Endometrium (tissue), 2 donors: Measurements from ENCODE around the gene CD40.

Source experiments
- FAIRE-seq: peaks from 2 replicates; lab custom pipeline; 2012; peaks lifted over from hg19 to GRCh38; lab: Jason Lieb, UNC
- donor health status: control.
- donor health status: control.

The CD40 gene

GRCh38 chr20:46150943-46151342 is 32.8 kb downstream of the CD40 start:
- FAIRE-seq = no peak

GRCh38 chr20:46151936-46152335 is 33.8 kb downstream of the CD40 start:
- FAIRE-seq = no peak

- no peak for FAIRE-seq
Measured at GRCh38 chr20:46152824-46153586, 34.9 kb downstream of the CD40 start.

GRCh38 chr20:46154305-46154704 is 36.2 kb downstream of the CD40 start:
- no peak for FAIRE-seq

- no peak for FAIRE-seq
Measured at GRCh38 chr20:46154796-46155195, 36.7 kb downstream of the CD40 start.

- FAIRE-seq = no peak
Measured at GRCh38 chr20:46156065-46156464, 38.0 kb downstream of the CD40 start.

GRCh38 chr20:46157076-46157592 is 39.0 kb downstream of the CD40 start:
- FAIRE-seq = no peak

- no peak for FAIRE-seq
Measured at GRCh38 chr20:46157625-46158024, 39.5 kb downstream of the CD40 start.

GRCh38 chr20:46158476-46158987 is 40.4 kb downstream of the CD40 start:
- no peak for FAIRE-seq

- no peak for FAIRE-seq
Measured at GRCh38 chr20:46159101-46159897, 41.2 kb downstream of the CD40 start.

- FAIRE-seq = no peak
Measured at GRCh38 chr20:46160661-46161060, 42.5 kb downstream of the CD40 start.

- no peak for FAIRE-seq
Measured at GRCh38 chr20:46161921-46162320, 43.8 kb downstream of the CD40 start.

GRCh38 chr20:46164254-46164653 is 46.1 kb downstream of the CD40 start:
- FAIRE-seq = no peak

- FAIRE-seq = no peak
Measured at GRCh38 chr20:46167080-46167479, 49.0 kb downstream of the CD40 start.

GRCh38 chr20:46168438-46168837 is 50.3 kb downstream of the CD40 start:
- FAIRE-seq = no peak

GRCh38 chr20:46169245-46170171 is 51.4 kb downstream of the CD40 start:
- no peak for FAIRE-seq

GRCh38 chr20:46171476-46171875 is 53.4 kb downstream of the CD40 start:
- FAIRE-seq = no peak

GRCh38 chr20:46171909-46172308 is 53.8 kb downstream of the CD40 start:
- FAIRE-seq = no peak

GRCh38 chr20:46172455-46172854 is 54.3 kb downstream of the CD40 start:
- no peak for FAIRE-seq

GRCh38 chr20:46172961-46173536 is 54.9 kb downstream of the CD40 start:
- no peak for FAIRE-seq

- FAIRE-seq = no peak
Measured at GRCh38 chr20:46173652-46174468, 55.7 kb downstream of the CD40 start.
